ENCODE data around the gene SMIM35.

- no peak for TF ChIP-seq CTCF (IDR thresholded peaks at IDR 0.05; ENCODE audit: low read depth, low read length)
- TF ChIP-seq EZH2phosphoT487 (IDR thresholded peaks at IDR 0.05; ENCODE audit: low read depth): no peak
Observed at GRCh38 chr11:118046051-118046963, 40.5 kb downstream of the SMIM35 start.
